Suprapubic skin (tissue), 3 donors: ENCODE data around the gene MYOT.

Experiments used
- POLR2A ChIP-seq, 2 donors: fragments of 450-650 bp; IDR thresholded peaks; one replicate each; pipeline ENCODE4 v1.6.1; 2017; ENCODE audit warnings: antibody characterized with exemption in 2 of 2, mild to moderate bottlenecking in 2 of 2, moderate library complexity in 2 of 2
- TF ChIP-seq, protein P1 (sequence below), 2 donors: fragments of 200-600 bp in 1 of 2; fragments of 450-650 bp in 1 of 2; sonication (generic) in 1 of 2; IDR thresholded peaks; one replicate each; pipeline ENCODE4 v1.5.1; 2016 to 2019; ENCODE audit warnings: antibody characterized with exemption in 2 of 2, mild to moderate bottlenecking in 1 of 2, moderate library complexity in 1 of 2

DNA sequence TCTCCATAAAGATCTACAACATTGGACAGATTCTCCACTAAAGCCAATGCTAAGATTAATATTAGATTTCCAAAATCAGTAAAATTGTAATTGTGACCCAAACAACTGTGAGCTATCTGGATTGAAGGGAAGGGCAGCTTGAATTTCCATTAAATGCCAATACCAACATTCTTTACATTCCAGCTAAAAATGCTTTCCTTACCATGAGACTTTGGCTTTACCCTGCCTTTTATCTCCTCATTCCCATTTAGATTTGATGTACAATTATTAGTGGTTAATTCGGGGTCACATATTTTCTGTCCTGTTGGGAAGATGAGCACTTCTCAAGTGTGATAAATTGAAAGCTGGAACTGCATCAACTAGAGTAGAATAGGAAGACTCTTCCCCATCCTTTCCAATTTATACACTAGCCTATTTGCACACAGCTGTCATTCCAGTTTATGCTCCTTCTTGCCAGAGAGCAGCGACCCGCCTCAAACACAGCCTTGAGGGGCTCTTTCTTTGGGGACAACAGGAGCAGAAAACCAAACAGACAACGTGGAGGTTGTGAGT is 33.1 kb upstream of the MYOT start:
- TF ChIP-seq, protein P1, sequence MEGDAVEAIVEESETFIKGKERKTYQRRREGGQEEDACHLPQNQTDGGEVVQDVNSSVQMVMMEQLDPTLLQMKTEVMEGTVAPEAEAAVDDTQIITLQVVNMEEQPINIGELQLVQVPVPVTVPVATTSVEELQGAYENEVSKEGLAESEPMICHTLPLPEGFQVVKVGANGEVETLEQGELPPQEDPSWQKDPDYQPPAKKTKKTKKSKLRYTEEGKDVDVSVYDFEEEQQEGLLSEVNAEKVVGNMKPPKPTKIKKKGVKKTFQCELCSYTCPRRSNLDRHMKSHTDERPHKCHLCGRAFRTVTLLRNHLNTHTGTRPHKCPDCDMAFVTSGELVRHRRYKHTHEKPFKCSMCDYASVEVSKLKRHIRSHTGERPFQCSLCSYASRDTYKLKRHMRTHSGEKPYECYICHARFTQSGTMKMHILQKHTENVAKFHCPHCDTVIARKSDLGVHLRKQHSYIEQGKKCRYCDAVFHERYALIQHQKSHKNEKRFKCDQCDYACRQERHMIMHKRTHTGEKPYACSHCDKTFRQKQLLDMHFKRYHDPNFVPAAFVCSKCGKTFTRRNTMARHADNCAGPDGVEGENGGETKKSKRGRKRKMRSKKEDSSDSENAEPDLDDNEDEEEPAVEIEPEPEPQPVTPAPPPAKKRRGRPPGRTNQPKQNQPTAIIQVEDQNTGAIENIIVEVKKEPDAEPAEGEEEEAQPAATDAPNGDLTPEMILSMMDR (IDR thresholded peaks at IDR 0.05): no peak
- TF ChIP-seq POLR2A (IDR thresholded peaks at IDR 0.05): no peak
